Activated B cell treated with CpG ODN at 0.5 μM for 24 hours (primary cell): ENCODE data around the gene GGT7. TPM values are rescaled to one million over a fixed set of nuclear protein-coding genes. Genes with fewer than 3 reads are reported as not detected.

Source experiments
- ATAC-seq: fragments of 200-7000 bp; cut with Tn5 transposase; one replicate; pipeline ENCODE4 v1.10.0; 2021; ENCODE audit warnings: low read depth, mild to moderate bottlenecking, moderate library complexity
- CTCF ChIA-PET: fragments of 350-600 bp; sonication (Branson Sonifier 250); formaldehyde crosslinking; loops from one replicate; lab custom pipeline; 2021; ENCODE audit warnings: antibody characterized with exemption; lab: Charles Lee
- POLR2A ChIA-PET: fragments of 350-600 bp; sonication (Branson Sonifier 250); formaldehyde crosslinking; loops from one replicate; lab custom pipeline; 2021; ENCODE audit warnings: antibody characterized with exemption; lab: Charles Lee
- DNase-seq: peaks from one replicate; pipeline ENCODE4 v3.0.0; 2022
- H3K27ac Mint-ChIP-seq: one replicate; pipeline ENCODE4 v1.8.0; 2020; ENCODE audit warnings: mixed read lengths
- H3K27me3 Mint-ChIP-seq: one replicate; pipeline ENCODE4 v1.8.0; 2021; ENCODE audit warnings: mixed read lengths
- H3K36me3 Mint-ChIP-seq: one replicate; pipeline ENCODE4 v1.8.0; 2021; ENCODE audit warnings: low read depth, mixed read lengths
- H3K4me1 Mint-ChIP-seq: one replicate; pipeline ENCODE4 v1.8.0; 2021; ENCODE audit warnings: mixed read lengths
- H3K4me3 Mint-ChIP-seq: one replicate; pipeline ENCODE4 v1.8.0; 2020; ENCODE audit warnings: mild to moderate bottlenecking, mixed read lengths
- H3K9me3 Mint-ChIP-seq: one replicate; pipeline ENCODE4 v1.8.0; 2020; ENCODE audit warnings: mixed read lengths
- intact Hi-C: fragments of 100-400 bp; cut with micrococcal nuclease; formaldehyde crosslinking; loops from one replicate; pipeline ENCODE4 v1.15.1; 2024
- total RNA-seq: library from RNA; stranded (reverse); gene quantifications from 2 replicates; pipeline ENCODE4 v1.2.3, GENCODE V29; 2022
- TF ChIP-seq, protein P1 (sequence below): fragments of 200-600 bp; IDR thresholded peaks from one replicate; pipeline ENCODE4 v1.8.0; 2022; ENCODE audit warnings: antibody characterized with exemption, mild to moderate bottlenecking

The GGT7 gene, protein sequence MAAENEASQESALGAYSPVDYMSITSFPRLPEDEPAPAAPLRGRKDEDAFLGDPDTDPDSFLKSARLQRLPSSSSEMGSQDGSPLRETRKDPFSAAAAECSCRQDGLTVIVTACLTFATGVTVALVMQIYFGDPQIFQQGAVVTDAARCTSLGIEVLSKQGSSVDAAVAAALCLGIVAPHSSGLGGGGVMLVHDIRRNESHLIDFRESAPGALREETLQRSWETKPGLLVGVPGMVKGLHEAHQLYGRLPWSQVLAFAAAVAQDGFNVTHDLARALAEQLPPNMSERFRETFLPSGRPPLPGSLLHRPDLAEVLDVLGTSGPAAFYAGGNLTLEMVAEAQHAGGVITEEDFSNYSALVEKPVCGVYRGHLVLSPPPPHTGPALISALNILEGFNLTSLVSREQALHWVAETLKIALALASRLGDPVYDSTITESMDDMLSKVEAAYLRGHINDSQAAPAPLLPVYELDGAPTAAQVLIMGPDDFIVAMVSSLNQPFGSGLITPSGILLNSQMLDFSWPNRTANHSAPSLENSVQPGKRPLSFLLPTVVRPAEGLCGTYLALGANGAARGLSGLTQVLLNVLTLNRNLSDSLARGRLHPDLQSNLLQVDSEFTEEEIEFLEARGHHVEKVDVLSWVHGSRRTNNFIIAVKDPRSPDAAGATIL
- 17.6 and 20.6 TPM in 2 replicates for total RNA-seq

DNA sequence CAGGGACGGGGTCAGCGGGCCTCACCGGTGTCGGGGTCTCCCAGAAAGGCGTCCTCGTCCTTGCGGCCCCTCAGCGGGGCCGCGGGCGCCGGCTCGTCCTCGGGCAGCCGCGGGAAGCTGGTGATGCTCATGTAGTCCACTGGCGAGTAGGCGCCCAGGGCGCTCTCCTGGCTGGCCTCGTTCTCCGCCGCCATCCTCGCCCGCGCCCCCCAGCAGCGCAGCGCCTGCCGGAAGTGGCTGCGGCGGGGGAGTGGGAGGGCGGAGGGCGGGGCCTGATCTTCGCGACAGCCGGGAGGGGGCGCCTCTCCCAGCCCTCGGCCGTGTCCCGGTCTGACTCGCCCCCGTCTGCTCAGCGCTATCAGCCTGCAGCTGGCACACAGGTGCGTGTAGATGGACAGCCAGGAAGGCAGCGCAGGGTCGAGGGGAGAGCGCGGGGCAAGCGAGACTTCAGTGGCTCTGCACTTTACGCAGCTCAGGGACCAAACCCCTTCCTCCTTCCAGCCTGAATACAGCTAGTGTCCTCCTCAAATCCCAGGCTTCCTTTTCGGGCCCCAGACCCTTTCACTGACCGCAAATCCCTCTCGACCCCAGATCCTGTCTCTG is at the start of gene GGT7:
Gene GGT7 (minus strand): TSS at position 235 of the 603 bp plus-strand sequence. CDS start 41 bp downstream, at position 194.
- Mint-ChIP-seq H3K4me1 (peaks cover 53% of the 10 kb centered on the region), H3K4me3 (peak within 1 kb of the TSS; percentile 84), H3K9me3 (no peaks in the 10 kb centered on the region), H3K27ac (peak within 1 kb of the TSS; percentile 77), H3K27me3 (no peaks in the 10 kb centered on the region), H3K36me3 (no peaks in the 10 kb centered on the region)
- ChIA-PET CTCF (interaction anchor here (0.6 to 1.3 kb wide), 5 partner anchors 34 to 212 kb away, joined by 3 to 6 read pairs (median 3); partner anchors contain the start of genes GSS and MYH7B), POLR2A (interaction anchor here (1.1 to 1.3 kb wide), 2 partner anchors 83 to 220 kb away, joined by 3 read pairs; partner anchors contain the start of genes MYH7B and TRPC4AP)
- DNase-seq (peak; percentile 84), ATAC-seq (peak; percentile 60)
- intact Hi-C loops, result loop anchor here (1.0 to 10.0 kb wide), 3 partner anchors 84 to 1082 kb away; partner anchors contain the start of genes SCAND1 and TRPC4AP
- TF ChIP-seq, protein P1, sequence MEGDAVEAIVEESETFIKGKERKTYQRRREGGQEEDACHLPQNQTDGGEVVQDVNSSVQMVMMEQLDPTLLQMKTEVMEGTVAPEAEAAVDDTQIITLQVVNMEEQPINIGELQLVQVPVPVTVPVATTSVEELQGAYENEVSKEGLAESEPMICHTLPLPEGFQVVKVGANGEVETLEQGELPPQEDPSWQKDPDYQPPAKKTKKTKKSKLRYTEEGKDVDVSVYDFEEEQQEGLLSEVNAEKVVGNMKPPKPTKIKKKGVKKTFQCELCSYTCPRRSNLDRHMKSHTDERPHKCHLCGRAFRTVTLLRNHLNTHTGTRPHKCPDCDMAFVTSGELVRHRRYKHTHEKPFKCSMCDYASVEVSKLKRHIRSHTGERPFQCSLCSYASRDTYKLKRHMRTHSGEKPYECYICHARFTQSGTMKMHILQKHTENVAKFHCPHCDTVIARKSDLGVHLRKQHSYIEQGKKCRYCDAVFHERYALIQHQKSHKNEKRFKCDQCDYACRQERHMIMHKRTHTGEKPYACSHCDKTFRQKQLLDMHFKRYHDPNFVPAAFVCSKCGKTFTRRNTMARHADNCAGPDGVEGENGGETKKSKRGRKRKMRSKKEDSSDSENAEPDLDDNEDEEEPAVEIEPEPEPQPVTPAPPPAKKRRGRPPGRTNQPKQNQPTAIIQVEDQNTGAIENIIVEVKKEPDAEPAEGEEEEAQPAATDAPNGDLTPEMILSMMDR, result no peak

DNA sequence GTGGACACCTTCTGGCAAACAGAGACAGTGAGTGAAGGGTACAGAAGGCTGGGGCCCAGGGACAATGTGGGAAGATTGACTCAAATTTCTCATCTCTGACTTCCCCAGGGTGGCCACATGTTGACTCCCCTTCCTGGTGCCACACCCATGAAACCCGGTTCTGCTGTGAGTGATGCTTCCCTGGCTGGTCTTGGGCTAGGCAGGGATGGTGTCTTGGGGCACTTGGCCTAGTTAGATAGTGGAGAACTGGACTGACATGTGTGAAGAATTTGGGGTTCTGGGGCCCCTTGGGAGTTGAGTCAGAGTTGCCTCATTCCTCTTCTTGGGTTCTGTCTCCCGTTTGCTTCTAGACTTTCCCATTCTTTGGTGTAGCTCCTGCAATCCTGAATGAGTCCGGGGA is 48.8 kb upstream of the GGT7 start:
- no peak overlapping the region for H3K27ac Mint-ChIP-seq
- H3K36me3 Mint-ChIP-seq, result peaks cover 10% of the 10 kb centered on the region
- H3K4me3 Mint-ChIP-seq, result no peak overlapping the region
- H3K9me3 Mint-ChIP-seq, result no peaks in the 10 kb centered on the region
- H3K27me3 Mint-ChIP-seq, result no peaks in the 10 kb centered on the region
- intact Hi-C loops, result no loop called here
- no peak for DNase-seq
- TF ChIP-seq, protein P1, result no peak
- CTCF ChIA-PET, result no interaction called here
- no peaks in the 10 kb centered on the region for H3K4me1 Mint-ChIP-seq
- POLR2A ChIA-PET, result no interaction called here
- ATAC-seq, result no peak

DNA sequence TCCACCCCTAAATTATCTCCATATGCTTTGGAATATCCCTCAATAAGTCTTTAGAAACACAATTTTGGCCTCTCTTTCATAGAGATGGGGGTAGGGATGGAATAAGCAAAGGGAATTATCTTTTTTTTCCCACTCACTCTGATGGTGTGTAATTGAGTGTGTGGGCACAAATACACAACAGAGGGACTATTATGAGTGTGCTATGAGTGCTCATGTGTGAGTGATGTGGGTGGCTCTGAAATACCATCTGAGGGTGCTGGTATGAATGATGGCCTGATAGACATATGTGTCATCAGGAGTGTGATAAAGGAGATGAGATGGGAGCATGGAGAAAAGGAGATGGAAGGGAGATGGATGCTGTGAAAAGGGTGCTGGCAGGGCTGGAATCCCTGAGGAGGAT is 47.4 kb upstream of the GGT7 start:
- Mint-ChIP-seq H3K4me1 (no peaks in the 10 kb centered on the region), H3K9me3 (no peaks in the 10 kb centered on the region), H3K36me3 (peaks cover 6% of the 10 kb centered on the region), H3K27ac (no peak overlapping the region), H3K27me3 (no peaks in the 10 kb centered on the region), H3K4me3 (no peak overlapping the region)
- POLR2A ChIA-PET, result no interaction called here
- CTCF ChIA-PET, result no interaction called here
- TF ChIP-seq, protein P1, result no peak
- ATAC-seq, result no peak
- DNase-seq, result no peak
- intact Hi-C loops, result no loop called here

DNA sequence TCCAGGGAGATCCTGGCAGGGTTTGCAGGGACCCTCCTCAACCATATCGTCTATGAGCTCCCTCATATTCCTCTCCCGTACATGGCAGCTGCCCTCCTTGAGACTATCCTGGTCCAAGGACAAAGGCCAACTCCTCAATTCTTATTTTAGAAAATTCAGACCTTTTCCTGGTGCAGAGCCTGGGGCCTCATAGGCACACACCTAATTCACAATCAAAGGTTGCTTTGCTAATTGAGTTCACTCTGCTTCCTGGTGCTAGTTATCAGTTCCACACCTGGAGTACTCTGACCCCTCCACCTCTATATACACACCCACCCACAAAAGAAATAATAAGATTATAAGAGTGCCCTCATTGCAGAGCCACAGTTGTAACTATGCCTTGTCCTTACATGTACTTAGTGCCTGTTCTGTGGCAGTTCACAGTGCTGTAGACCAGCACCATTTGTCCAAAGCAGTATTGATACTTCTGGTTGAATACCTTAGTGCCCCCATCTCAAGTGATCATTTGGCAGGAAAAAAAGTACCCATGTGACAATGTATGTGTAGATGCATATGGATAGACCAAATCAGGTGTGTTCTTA is 44.2 kb upstream of the GGT7 start:
- H3K27ac Mint-ChIP-seq, result no peak overlapping the region
- no peaks in the 10 kb centered on the region for H3K27me3 Mint-ChIP-seq
- no peak overlapping the region for H3K4me3 Mint-ChIP-seq
- peaks cover 6% of the 10 kb centered on the region for H3K36me3 Mint-ChIP-seq
- no peaks in the 10 kb centered on the region for H3K9me3 Mint-ChIP-seq
- DNase-seq (no peak), ATAC-seq (no peak)
- intact Hi-C loops, result no loop called here
- TF ChIP-seq, protein P1, result no peak
- ChIA-PET POLR2A (no interaction called here), CTCF (no interaction called here)
- no peaks in the 10 kb centered on the region for H3K4me1 Mint-ChIP-seq
